ES-I3 (cell line): ENCODE data around the gene ISG20.

Experiments
- H3K36me3 ChIP-seq: 2 replicates; pipeline ENCODE4 v1.6.1; 2013; ENCODE audit warnings: mild to moderate bottlenecking, low read length, control low read depth, moderate library complexity; ENCODE audit not compliant: insufficient read depth
- H3K4me1 ChIP-seq: 2 replicates; pipeline ENCODE4 v1.6.1; 2013; ENCODE audit warnings: mild to moderate bottlenecking, control low read depth, low read length; ENCODE audit not compliant: insufficient read depth
- H3K9ac ChIP-seq: 2 replicates; pipeline ENCODE4 v1.6.1; 2013; ENCODE audit warnings: low read depth, mild to moderate bottlenecking, low read length, moderate library complexity
- H3K9me3 ChIP-seq: 2 replicates; pipeline ENCODE4 v1.6.1; 2013; ENCODE audit warnings: mild to moderate bottlenecking, low read length, moderate library complexity; ENCODE audit not compliant: control insufficient read depth, insufficient read depth

Gene ISG20

GRCh38 chr15:88649753-88650551 lies 11.1 kb downstream of the ISG20 start:
- Histone ChIP-seq H3K4me1 (peaks cover 20% of the 10 kb centered on the region; the same call in 1 of the 2 replicates), H3K36me3 (no peaks in the 10 kb centered on the region; the same call in 1 of the 2 replicates), H3K9ac (no peak overlapping the region), H3K9me3 (no peaks in the 10 kb centered on the region)

- no peaks in the 10 kb centered on the region for H3K9me3 ChIP-seq
- no peaks in the 10 kb centered on the region; the same call in 1 of the 2 replicates for H3K36me3 ChIP-seq
- H3K4me1 ChIP-seq = peaks cover 20% of the 10 kb centered on the region; the same call in 1 of the 2 replicates
- no peak overlapping the region for H3K9ac ChIP-seq
These were observed 11.7 kb downstream of the ISG20 start for GRCh38 chr15:88650556-88650955.

GRCh38 chr15:88651136-88651732 lies 12.4 kb downstream of the ISG20 start:
- no peaks in the 10 kb centered on the region; the same call in 1 of the 2 replicates for H3K36me3 ChIP-seq
- H3K9ac ChIP-seq = no peak overlapping the region
- peaks cover 20% of the 10 kb centered on the region; the same call in 1 of the 2 replicates for H3K4me1 ChIP-seq
- no peaks in the 10 kb centered on the region for H3K9me3 ChIP-seq

GRCh38 chr15:88651971-88652370 lies 13.2 kb downstream of the ISG20 start:
- Histone ChIP-seq H3K4me1 (peaks cover 20% of the 10 kb centered on the region; the same call in 1 of the 2 replicates), H3K9me3 (no peaks in the 10 kb centered on the region), H3K36me3 (no peaks in the 10 kb centered on the region), H3K9ac (no peak overlapping the region)

- H3K36me3 ChIP-seq = no peaks in the 10 kb centered on the region
- H3K9me3 ChIP-seq = no peaks in the 10 kb centered on the region
- H3K9ac ChIP-seq = no peak overlapping the region
- H3K4me1 ChIP-seq = peaks cover 20% of the 10 kb centered on the region; the same call in 1 of the 2 replicates
These were observed 13.8 kb downstream of the ISG20 start for GRCh38 chr15:88652456-88653199.

- Histone ChIP-seq H3K36me3 (no peaks in the 10 kb centered on the region), H3K9ac (no peak overlapping the region), H3K9me3 (no peaks in the 10 kb centered on the region), H3K4me1 (peaks cover 21% of the 10 kb centered on the region)
These were observed 14.6 kb downstream of the ISG20 start for GRCh38 chr15:88653200-88654064.

GRCh38 chr15:88654430-88655102 lies 15.8 kb downstream of the ISG20 start:
- Histone ChIP-seq H3K36me3 (no peaks in the 10 kb centered on the region), H3K9ac (no peak overlapping the region), H3K4me1 (peaks cover 26% of the 10 kb centered on the region), H3K9me3 (no peaks in the 10 kb centered on the region)

- no peaks in the 10 kb centered on the region for H3K36me3 ChIP-seq
- no peaks in the 10 kb centered on the region for H3K9me3 ChIP-seq
- H3K4me1 ChIP-seq = peaks cover 24% of the 10 kb centered on the region
- no peak overlapping the region for H3K9ac ChIP-seq
These were observed 16.3 kb downstream of the ISG20 start for GRCh38 chr15:88655103-88655553.

GRCh38 chr15:88655800-88656488 lies 17.1 kb downstream of the ISG20 start:
- Histone ChIP-seq H3K4me1 (peaks cover 23% of the 10 kb centered on the region), H3K9me3 (no peaks in the 10 kb centered on the region), H3K36me3 (no peaks in the 10 kb centered on the region), H3K9ac (no peak overlapping the region)

- H3K9me3 ChIP-seq = no peaks in the 10 kb centered on the region
- H3K36me3 ChIP-seq = no peaks in the 10 kb centered on the region
- H3K4me1 ChIP-seq = peaks cover 14% of the 10 kb centered on the region
- no peak overlapping the region for H3K9ac ChIP-seq
These were observed 18.0 kb downstream of the ISG20 start for GRCh38 chr15:88656760-88657221.

GRCh38 chr15:88657326-88658069 lies 18.7 kb downstream of the ISG20 start:
- Histone ChIP-seq H3K4me1 (peaks cover 14% of the 10 kb centered on the region), H3K36me3 (no peaks in the 10 kb centered on the region), H3K9ac (no peak overlapping the region), H3K9me3 (no peaks in the 10 kb centered on the region)
